Hepatocyte (in vitro differentiated cells): ENCODE results near the gene NBPF1.
"Not testable (repeated sequence)": the region's sequence is repeated elsewhere in the genome, so short reads cannot be mapped to it uniquely, and the experiment has no call there.

ENCODE experiments used
- EZH2 ChIP-seq: fragments of 200-600 bp; sonication (generic); IDR thresholded peaks from 2 replicates; pipeline ENCODE4 v1.6.1; 2016; ENCODE audit warnings: antibody characterized with exemption, mild to moderate bottlenecking, borderline replicate concordance
- EZH2phosphoT487 ChIP-seq: fragments of 200-600 bp; sonication (generic); IDR thresholded peaks from one replicate; pipeline ENCODE4 v1.6.1; 2018; ENCODE audit warnings: antibody characterized with exemption, mild to moderate bottlenecking, low read depth, moderate library complexity; ENCODE audit not compliant: unreplicated experiment, severe bottlenecking
- TF ChIP-seq, protein P1 (sequence below): fragments of 200-600 bp; sonication (generic); IDR thresholded peaks from 2 replicates; pipeline ENCODE4 v1.5.1; 2016; ENCODE audit warnings: antibody characterized with exemption, mild to moderate bottlenecking; ENCODE audit not compliant: poor library complexity

DNA sequence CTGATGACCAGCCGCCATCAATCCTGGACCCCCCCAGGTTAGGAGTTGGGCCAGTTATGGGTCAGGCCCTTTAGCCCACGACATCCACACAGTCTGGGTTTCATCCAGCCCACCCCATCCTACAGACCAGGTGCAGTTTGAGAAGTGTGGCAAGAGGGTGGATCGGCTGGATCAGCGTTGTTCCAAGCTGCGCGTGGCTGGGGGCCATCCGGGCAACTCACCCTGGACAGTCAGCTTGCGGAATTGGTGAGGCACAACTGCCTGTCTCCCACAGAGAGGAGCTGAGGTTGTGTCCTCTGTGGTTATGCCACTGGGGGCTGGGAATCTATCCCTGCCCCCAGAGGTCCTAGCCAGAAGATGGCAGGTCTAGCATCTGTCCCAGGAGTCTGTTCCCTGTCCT, 35.4 kb upstream of the NBPF1 start:
- TF ChIP-seq, protein P1, sequence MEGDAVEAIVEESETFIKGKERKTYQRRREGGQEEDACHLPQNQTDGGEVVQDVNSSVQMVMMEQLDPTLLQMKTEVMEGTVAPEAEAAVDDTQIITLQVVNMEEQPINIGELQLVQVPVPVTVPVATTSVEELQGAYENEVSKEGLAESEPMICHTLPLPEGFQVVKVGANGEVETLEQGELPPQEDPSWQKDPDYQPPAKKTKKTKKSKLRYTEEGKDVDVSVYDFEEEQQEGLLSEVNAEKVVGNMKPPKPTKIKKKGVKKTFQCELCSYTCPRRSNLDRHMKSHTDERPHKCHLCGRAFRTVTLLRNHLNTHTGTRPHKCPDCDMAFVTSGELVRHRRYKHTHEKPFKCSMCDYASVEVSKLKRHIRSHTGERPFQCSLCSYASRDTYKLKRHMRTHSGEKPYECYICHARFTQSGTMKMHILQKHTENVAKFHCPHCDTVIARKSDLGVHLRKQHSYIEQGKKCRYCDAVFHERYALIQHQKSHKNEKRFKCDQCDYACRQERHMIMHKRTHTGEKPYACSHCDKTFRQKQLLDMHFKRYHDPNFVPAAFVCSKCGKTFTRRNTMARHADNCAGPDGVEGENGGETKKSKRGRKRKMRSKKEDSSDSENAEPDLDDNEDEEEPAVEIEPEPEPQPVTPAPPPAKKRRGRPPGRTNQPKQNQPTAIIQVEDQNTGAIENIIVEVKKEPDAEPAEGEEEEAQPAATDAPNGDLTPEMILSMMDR = not testable (repeated sequence)
- TF ChIP-seq EZH2, EZH2phosphoT487: not testable (repeated sequence)
